Esophagus squamous epithelium (tissue), 5 donors: ENCODE data around the gene SPDYE3. TPM values are rescaled to one million over a fixed set of nuclear protein-coding genes. Genes with fewer than 3 reads are reported as not detected.
"Not testable (repeated sequence)": the region's sequence is repeated elsewhere in the genome, so short reads cannot be mapped to it uniquely, and the experiment has no call there.

Experiments used
- DNase-seq: peaks from one replicate; lab custom pipeline; 2025; lab: John Stamatoyannopoulos, UW
- H3K27ac ChIP-seq, 4 donors: fragments of 200-600 bp; sonication (generic); one replicate each; pipeline ENCODE4 v1.5.1; 2016 to 2019; ENCODE audit warnings: mild to moderate bottlenecking in 1 of 4
- H3K27me3 ChIP-seq, 4 donors: fragments of 200-600 bp; sonication (generic); 1 replicate in 3 of 4; 2 replicates in 1 of 4; pipeline versions ENCODE4 v1.5.1 to v1.6.0; 2017 to 2021; ENCODE audit warnings: antibody characterized with exemption in 1 of 4
- H3K36me3 ChIP-seq, 3 donors: fragments of 200-600 bp; sonication (generic); one replicate each; pipeline ENCODE4 v1.5.1; 2016 to 2019
- H3K4me1 ChIP-seq, 3 donors: fragments of 200-600 bp; sonication (generic); one replicate each; pipeline ENCODE4 v1.5.1; 2017 to 2019
- H3K4me3 ChIP-seq, 4 donors: fragments of 200-600 bp; sonication (generic); 1 replicate in 3 of 4; 2 replicates in 1 of 4; pipeline ENCODE4 v1.5.1; 2016 to 2019; ENCODE audit warnings: mild to moderate bottlenecking in 2 of 4, moderate library complexity in 1 of 4
- H3K9me3 ChIP-seq, 3 donors: fragments of 200-600 bp; sonication (generic); one replicate each; pipeline ENCODE4 v1.5.1; 2016 to 2019
- POLR2A ChIP-seq, 4 donors: fragments of 450-650 bp; IDR thresholded peaks; one replicate each; pipeline ENCODE4 v1.6.1; 2017; ENCODE audit warnings: antibody characterized with exemption in 4 of 4, mild to moderate bottlenecking in 4 of 4, moderate library complexity in 3 of 4
- WGBS, 2 donors: methylation state at CpG; one replicate each; pipeline ENCODE4 v1.1.5; 2018; 5-methylcytosine and 5-hydroxymethylcytosine counted together
- intact Hi-C: fragments of 100-400 bp; cut with DNase I; formaldehyde crosslinking; loops from one replicate; pipeline ENCODE4 v1.15.0; 2022
- total RNA-seq, 4 donors: library from RNA; depleted of rRNA; stranded (reverse); fragments of >200 nt; gene quantifications; one replicate each; pipeline ENCODE4 v1.1.0, GENCODE V29; 2016
- TF ChIP-seq, protein P1 (sequence below), 6 experiments: fragments of 450-650 bp in 4 of 6; fragments of 200-600 bp in 2 of 6; sonication (generic) in 2 of 6; IDR thresholded peaks; one replicate each; pipeline ENCODE4 v1.5.1; 2016 to 2019; ENCODE audit warnings: antibody characterized with exemption in 6 of 6, mild to moderate bottlenecking in 4 of 6, moderate library complexity in 4 of 6
- donor health status: DM: yes; HTN: yes; CAD: no.

The SPDYE3 gene
- total RNA-seq, 4 donors from 2014 or later, result not detected

- intact Hi-C loops, result no loop called here
- Histone ChIP-seq H3K9me3 (no peaks in the 10 kb centered on the region), H3K27me3 (no peaks in the 10 kb centered on the region), H3K36me3 (peaks cover 12 to 70% (median 14%) of the 10 kb centered on the region in 3 donors), H3K4me3 (no peak overlapping the region), H3K4me1 (peaks cover 0 to 8% (median 0%) of the 10 kb centered on the region in 3 donors), H3K27ac (no peak overlapping the region)
- TF ChIP-seq, protein P1, sequence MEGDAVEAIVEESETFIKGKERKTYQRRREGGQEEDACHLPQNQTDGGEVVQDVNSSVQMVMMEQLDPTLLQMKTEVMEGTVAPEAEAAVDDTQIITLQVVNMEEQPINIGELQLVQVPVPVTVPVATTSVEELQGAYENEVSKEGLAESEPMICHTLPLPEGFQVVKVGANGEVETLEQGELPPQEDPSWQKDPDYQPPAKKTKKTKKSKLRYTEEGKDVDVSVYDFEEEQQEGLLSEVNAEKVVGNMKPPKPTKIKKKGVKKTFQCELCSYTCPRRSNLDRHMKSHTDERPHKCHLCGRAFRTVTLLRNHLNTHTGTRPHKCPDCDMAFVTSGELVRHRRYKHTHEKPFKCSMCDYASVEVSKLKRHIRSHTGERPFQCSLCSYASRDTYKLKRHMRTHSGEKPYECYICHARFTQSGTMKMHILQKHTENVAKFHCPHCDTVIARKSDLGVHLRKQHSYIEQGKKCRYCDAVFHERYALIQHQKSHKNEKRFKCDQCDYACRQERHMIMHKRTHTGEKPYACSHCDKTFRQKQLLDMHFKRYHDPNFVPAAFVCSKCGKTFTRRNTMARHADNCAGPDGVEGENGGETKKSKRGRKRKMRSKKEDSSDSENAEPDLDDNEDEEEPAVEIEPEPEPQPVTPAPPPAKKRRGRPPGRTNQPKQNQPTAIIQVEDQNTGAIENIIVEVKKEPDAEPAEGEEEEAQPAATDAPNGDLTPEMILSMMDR (IDR thresholded peaks at IDR 0.05), result no peak
- TF ChIP-seq POLR2A (IDR thresholded peaks at IDR 0.05), result no peak
- WGBS, 2 donors, result 70 to 78% methylated on average over 6 of the region's 6 CpGs
- DNase-seq, result no peak
These were observed 57.0 kb downstream of the SPDYE3 start for GRCh38 chr7:100364480-100364879.

DNA sequence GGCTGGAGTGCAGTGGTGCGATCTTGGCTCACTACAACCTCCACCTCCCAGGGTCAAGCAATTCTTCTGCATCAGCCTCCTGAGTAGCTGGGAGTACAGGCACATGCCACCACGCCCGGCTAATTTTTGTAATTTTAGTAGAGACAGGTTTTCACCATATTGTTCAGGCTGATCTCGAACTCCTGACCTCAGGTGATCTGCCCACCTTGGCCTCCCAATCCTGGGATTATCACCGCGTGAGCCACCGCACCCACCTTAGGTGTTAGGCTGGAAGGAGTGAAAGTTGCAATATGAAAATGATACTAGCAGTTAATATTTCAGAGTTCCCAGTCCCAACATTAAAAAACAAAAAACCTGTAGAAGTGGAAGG is 58.5 kb downstream of the SPDYE3 start:
- peak overlapping the region in 1 of 4 donors; percentile 56 for H3K27ac ChIP-seq
- H3K27me3 ChIP-seq, H3K4me3 ChIP-seq, intact Hi-C loops, DNase-seq, H3K9me3 ChIP-seq, H3K4me1 ChIP-seq: not testable (repeated sequence)
- WGBS, 2 donors, result 89 to 98% methylated on average over 7 of the region's 7 CpGs
- peaks cover 0 to 55% (median 11%) of the 10 kb centered on the region in 3 donors for H3K36me3 ChIP-seq

DNA sequence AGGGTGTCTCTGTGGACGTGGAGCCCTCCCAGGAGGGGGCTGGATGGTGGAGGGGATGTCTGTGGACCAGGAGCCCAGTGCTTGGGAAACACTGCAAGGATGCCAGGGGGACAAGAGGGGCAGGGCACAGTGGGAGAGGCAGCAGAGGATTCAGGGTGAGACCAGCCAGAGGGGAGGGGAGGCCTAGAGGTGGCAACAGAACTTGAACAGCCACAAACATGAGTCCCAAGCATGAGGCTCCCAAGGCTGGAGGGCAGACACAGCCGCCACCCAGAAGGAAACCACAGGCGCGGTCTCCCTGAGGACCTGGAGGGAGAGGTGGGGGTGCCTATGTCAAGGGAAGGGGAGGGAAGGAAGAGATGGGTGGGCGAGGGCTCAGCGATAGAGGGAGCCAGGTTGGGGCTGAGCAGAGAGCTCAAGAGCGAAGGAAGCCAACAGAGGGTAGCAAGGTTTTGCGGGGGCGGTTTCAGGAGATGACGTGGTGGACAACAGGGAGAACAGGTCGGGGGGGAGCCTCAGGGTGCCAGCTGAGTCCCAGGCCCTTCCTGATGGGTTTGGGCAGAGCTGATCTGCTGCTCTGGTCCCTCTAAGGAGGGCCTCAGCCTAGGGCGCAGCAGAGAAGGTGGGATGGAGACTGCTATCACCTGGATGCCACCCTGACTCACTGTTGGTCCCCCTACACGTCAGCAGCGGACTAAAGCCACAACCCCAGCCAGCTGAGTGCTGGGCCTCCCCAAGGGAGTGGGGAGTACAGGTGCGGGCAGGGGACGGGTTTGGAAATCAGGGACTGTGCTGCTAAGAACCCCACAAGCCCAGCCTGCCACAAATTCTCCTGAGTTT is 59.1 kb downstream of the SPDYE3 start:
- Histone ChIP-seq H3K27ac (peak overlapping the region in 1 of 4 donors; percentile 25), H3K4me1 (peaks cover 0 to 8% (median 0%) of the 10 kb centered on the region in 3 donors)
- intact Hi-C loops, result no loop called here

GRCh38 chr7:100367251-100367620 is 59.7 kb downstream of the SPDYE3 start:
- Histone ChIP-seq H3K4me3 (no peak overlapping the region), H3K4me1 (peaks cover 0 to 13% (median 0%) of the 10 kb centered on the region in 3 donors), H3K27ac (no peak overlapping the region), H3K9me3 (no peaks in the 10 kb centered on the region), H3K27me3 (no peaks in the 10 kb centered on the region), H3K36me3 (peaks cover 0 to 42% (median under 1%) of the 10 kb centered on the region in 3 donors)
- WGBS, 2 donors, result 85 to 100% methylated on average over 3 to 8 of the region's 8 CpGs
- TF ChIP-seq, protein P1 (IDR thresholded peaks at IDR 0.05), result no peak
- TF ChIP-seq POLR2A (IDR thresholded peaks at IDR 0.05), result no peak
- intact Hi-C loops, result no loop called here
- DNase-seq, result no peak

More for the DNA sequence above, 59.1 kb downstream of the SPDYE3 start:
- Histone ChIP-seq H3K36me3 (peaks cover 0 to 48% (median 6%) of the 10 kb centered on the region in 3 donors), H3K4me3 (no peak overlapping the region), H3K9me3 (no peaks in the 10 kb centered on the region), H3K27me3 (no peaks in the 10 kb centered on the region)
- WGBS, 2 donors, result 72 to 87% methylated on average over 14 to 16 of the region's 16 CpGs
- DNase-seq, result no peak
- TF ChIP-seq, protein P1 (IDR thresholded peaks at IDR 0.05), result no peak
- no peak for TF ChIP-seq POLR2A (IDR thresholded peaks at IDR 0.05)

DNA sequence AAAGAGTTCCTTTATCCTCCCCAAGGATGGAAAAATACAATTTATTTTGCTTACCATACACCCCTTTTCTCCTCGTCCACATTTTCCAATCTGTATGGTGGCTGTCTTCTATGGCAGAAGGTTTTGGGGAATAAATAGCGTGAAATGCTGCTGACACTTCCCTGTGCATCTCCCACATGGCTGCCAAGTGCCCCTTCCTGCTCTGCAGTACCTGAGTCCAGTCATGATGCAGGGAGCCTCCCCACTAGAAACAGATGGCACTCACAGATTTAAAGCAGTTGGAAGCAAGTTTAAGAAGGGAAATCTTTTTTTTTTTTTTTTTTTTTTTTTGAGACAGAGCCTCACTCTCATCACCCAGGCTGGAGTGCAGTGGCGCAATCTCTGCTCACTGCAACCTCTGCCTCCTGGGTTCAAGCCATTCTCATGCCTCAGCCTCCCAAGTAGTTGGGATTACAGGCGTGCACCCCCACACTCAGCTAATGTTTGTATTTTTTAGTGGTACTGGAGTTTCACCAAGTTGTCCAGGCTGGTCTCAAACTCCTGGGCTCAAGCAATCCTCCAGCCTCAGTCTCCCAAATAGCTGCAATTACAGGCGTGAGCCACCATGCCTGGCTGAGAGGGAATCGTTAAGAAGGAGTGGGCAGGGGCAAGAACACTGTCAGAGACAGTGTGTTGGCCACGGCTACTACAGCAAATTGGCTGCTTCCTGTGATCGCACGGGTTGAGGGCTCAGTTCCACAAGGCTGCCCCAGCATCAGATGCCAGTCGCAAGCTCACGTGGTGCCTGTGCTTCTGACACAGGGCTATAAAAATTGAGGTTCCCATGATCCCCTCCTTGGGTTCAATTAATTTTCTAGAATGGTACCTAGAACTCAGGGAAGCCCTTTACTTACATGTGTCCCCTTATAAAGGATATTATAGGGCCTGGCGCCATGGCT is 60.4 kb downstream of the SPDYE3 start:
- peaks cover 0 to 35% (median 0%) of the 10 kb centered on the region in 3 donors for H3K36me3 ChIP-seq
- 73 to 78% methylated on average over 8 to 9 of the region's 12 CpGs for WGBS, 2 donors
- H3K27me3 ChIP-seq, result no peaks in the 10 kb centered on the region
- no peaks in the 10 kb centered on the region for H3K9me3 ChIP-seq
- peaks cover 0 to 20% (median 0%) of the 10 kb centered on the region in 3 donors for H3K4me1 ChIP-seq
- DNase-seq, result no peak
- intact Hi-C loops, result no loop called here
- no peak overlapping the region for H3K4me3 ChIP-seq
- TF ChIP-seq, protein P1 (IDR thresholded peaks at IDR 0.05), result no peak
- no peak for TF ChIP-seq POLR2A (IDR thresholded peaks at IDR 0.05)
- peak overlapping the region in 3 of 4 donors; percentile 14 to 80 (median 55) for H3K27ac ChIP-seq
